Measurements from ENCODE around the gene CCDC57.

DNA sequence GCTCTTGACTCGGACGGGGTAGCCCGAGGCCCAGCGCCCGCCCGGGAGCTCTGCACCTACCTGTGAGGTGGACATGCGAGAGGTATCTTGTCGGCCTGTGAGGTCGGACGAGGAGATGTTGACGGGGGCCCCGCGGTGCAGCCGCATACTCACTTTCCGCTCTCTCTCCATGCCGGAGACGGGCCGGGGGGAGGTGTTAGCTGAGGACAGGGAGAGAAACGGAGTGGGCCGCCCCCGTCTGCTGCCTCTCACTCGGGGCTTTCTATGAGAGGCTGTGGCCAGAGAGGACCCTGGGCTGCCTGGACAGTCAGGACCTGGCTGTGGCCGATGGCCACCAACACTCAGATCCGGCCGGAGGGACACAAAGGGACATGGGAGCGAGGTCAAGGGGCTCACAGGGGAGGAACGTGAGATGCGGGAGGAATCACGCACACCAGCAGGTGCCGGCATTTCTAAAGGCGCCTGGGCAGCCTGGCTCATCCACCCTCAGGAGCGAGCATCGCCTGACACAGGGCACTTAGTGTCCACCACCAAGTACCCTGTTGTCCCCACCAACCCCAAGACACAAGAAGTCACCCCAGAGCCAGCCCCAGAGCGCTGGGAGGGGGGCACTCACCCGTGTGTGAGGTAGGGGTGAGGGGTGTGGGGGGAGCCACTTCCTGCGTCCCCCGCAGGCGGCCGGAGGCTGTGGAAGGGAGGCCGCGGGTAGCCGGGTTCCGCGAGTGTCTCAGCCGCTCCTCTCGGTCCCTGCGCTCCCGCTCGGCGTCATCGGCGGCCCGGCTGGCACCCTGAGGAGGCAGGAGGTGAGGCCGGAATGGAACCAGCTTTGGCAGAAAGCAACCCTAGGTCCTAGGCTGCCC is 36.4 kb upstream of the CCDC57 start:
- TF ChIP-seq, protein P1, sequence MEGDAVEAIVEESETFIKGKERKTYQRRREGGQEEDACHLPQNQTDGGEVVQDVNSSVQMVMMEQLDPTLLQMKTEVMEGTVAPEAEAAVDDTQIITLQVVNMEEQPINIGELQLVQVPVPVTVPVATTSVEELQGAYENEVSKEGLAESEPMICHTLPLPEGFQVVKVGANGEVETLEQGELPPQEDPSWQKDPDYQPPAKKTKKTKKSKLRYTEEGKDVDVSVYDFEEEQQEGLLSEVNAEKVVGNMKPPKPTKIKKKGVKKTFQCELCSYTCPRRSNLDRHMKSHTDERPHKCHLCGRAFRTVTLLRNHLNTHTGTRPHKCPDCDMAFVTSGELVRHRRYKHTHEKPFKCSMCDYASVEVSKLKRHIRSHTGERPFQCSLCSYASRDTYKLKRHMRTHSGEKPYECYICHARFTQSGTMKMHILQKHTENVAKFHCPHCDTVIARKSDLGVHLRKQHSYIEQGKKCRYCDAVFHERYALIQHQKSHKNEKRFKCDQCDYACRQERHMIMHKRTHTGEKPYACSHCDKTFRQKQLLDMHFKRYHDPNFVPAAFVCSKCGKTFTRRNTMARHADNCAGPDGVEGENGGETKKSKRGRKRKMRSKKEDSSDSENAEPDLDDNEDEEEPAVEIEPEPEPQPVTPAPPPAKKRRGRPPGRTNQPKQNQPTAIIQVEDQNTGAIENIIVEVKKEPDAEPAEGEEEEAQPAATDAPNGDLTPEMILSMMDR (IDR thresholded peaks at IDR 0.05; ENCODE audit: insufficient read depth, low read length, poor library complexity, severe bottlenecking), result no peak
- no peak for TF ChIP-seq EZH2phosphoT487 (conservative IDR thresholded peaks at IDR 0.05; ENCODE audit: low read length)

Measured in SU-DHL-6 (cell line).